PC-3 (cell line): ENCODE data around the gene LYVE1. TPM values are rescaled to one million over a fixed set of nuclear protein-coding genes. Genes with fewer than 3 reads are reported as not detected.

Experiments
- ATAC-seq: fragments of 200-7000 bp; cut with Tn5 transposase; 2 replicates; pipeline ENCODE4 v1.9.1; 2020; ENCODE audit warnings: mild to moderate bottlenecking, moderate library complexity
- BruUV-seq: library from RNA; stranded (reverse); fragments of 400-500 nt; replicated peaks from 2 replicates; lab custom pipeline; 2021; lab: Mats Ljungman, UMichigan
- CTCF ChIA-PET: fragments of 300-600 bp; sonication (Branson Sonifier 250); formaldehyde crosslinking; loops from one replicate; lab custom pipeline; 2022; ENCODE audit warnings: antibody characterized with exemption; lab: Charles Lee
- POLR2A ChIA-PET: fragments of 300-600 bp; sonication (Branson Sonifier 250); formaldehyde crosslinking; loops from one replicate; lab custom pipeline; 2022; ENCODE audit warnings: antibody characterized with exemption; ENCODE audit not compliant: unreplicated experiment; lab: Charles Lee
- DNase-seq: peaks from one replicate; pipeline ENCODE4 v3.0.0-alpha.2; 2015
- H2AFZ ChIP-seq: fragments of 300-600 bp; sonication (generic); 2 replicates; pipeline ENCODE4 v1.6.0; 2016; ENCODE audit warnings: antibody characterized with exemption, low read length
- H3F3A ChIP-seq: fragments of 300-600 bp; sonication (generic); one replicate; pipeline ENCODE4 v1.6.0; 2017; ENCODE audit warnings: antibody characterized with exemption, low read length, control low read depth, mild to moderate bottlenecking; ENCODE audit not compliant: unreplicated experiment
- H3K27ac ChIP-seq: fragments of 300-600 bp; sonication (generic); 2 replicates; pipeline ENCODE4 v1.5.1; 2016; ENCODE audit warnings: mild to moderate bottlenecking, low read length
- H3K27me3 ChIP-seq: fragments of 300-600 bp; sonication (generic); 2 replicates; pipeline ENCODE4 v1.6.1; 2016; ENCODE audit warnings: low read length, mixed read lengths
- H3K36me3 ChIP-seq: fragments of 300-600 bp; sonication (generic); 2 replicates; pipeline ENCODE4 v1.6.1; 2016; ENCODE audit warnings: low read depth, mixed run types, low read length, mixed read lengths
- H3K4me1 ChIP-seq: fragments of 300-600 bp; sonication (generic); 2 replicates; pipeline ENCODE4 v1.5.1; 2016; ENCODE audit warnings: low read length; ENCODE audit not compliant: insufficient read depth
- H3K4me2 ChIP-seq: fragments of 300-600 bp; sonication (generic); 2 replicates; pipeline ENCODE4 v1.6.0; 2016; ENCODE audit warnings: low read length
- H3K4me3 ChIP-seq: fragments of 300-600 bp; sonication (generic); 2 replicates; pipeline ENCODE4 v1.5.1; 2016; ENCODE audit warnings: mild to moderate bottlenecking, low read length, mixed read lengths
- H3K79me2 ChIP-seq: fragments of 300-600 bp; sonication (generic); 2 replicates; pipeline ENCODE4 v1.6.1; 2017; ENCODE audit warnings: low read length, mixed read lengths
- H3K9ac ChIP-seq: fragments of 300-600 bp; sonication (generic); 2 replicates; pipeline ENCODE4 v1.6.0; 2016; ENCODE audit warnings: mild to moderate bottlenecking, low read length
- H3K9me2 ChIP-seq: fragments of 300-600 bp; sonication (generic); replicated peaks from 2 replicates; pipeline ENCODE4 v1.6.1; 2016; ENCODE audit warnings: mixed run types, low read length, mixed read lengths
- H3K9me3 ChIP-seq: fragments of 300-600 bp; sonication (generic); 2 replicates; pipeline ENCODE4 v1.6.1; 2016; ENCODE audit warnings: low read length, mixed read lengths
- H4K20me1 ChIP-seq: fragments of 300-600 bp; sonication (generic); 2 replicates; pipeline ENCODE4 v1.6.1; 2016; ENCODE audit warnings: low read length, mixed read lengths
- CTCF ChIP-seq: fragments of 300-600 bp; sonication (generic); conservative IDR thresholded peaks from 2 replicates; pipeline ENCODE4 v1.5.1; 2017; ENCODE audit warnings: antibody characterized with exemption, low read depth, mild to moderate bottlenecking, low read length
- EZH2 ChIP-seq: fragments of 300-600 bp; sonication (generic); IDR thresholded peaks from one replicate; pipeline ENCODE4 v1.6.1; 2017; ENCODE audit warnings: antibody characterized with exemption, mild to moderate bottlenecking, low read length; ENCODE audit not compliant: unreplicated experiment
- EZH2phosphoT487 ChIP-seq: fragments of 300-600 bp; sonication (generic); IDR thresholded peaks from 2 replicates; pipeline ENCODE4 v1.6.1; 2018; ENCODE audit warnings: mild to moderate bottlenecking, antibody characterized with exemption, low read length, borderline replicate concordance
- intact Hi-C: fragments of 100-400 bp; cut with micrococcal nuclease; formaldehyde crosslinking; loops from 2 replicates; pipeline ENCODE4 v1.9.0; 2023
- total RNA-seq: library from RNA; depleted of rRNA; stranded (reverse); fragments of >200 nt; gene quantifications from 2 replicates; pipeline ENCODE4 v1.2.3, GENCODE V29; 2014

The LYVE1 gene
- total RNA-seq, 1 experiment from 2014 or later, result not detected

GRCh38 chr11:10573556-10573955, 5.1 kb upstream of the LYVE1 start:
- Histone ChIP-seq H2AFZ (no peak overlapping the region), H3K4me1 (peaks cover 14% of the 10 kb centered on the region), H4K20me1 (no peaks in the 10 kb centered on the region), H3K27me3 (no peaks in the 10 kb centered on the region), H3K9me3 (no peaks in the 10 kb centered on the region), H3K9me2 (no peaks in the 10 kb centered on the region), H3K27ac (no peak overlapping the region), H3K36me3 (no peaks in the 10 kb centered on the region), H3K9ac (no peak overlapping the region), H3F3A (no peaks in the 10 kb centered on the region), H3K79me2 (no peaks in the 10 kb centered on the region), H3K4me3 (no peak overlapping the region), H3K4me2 (no peak overlapping the region)
- TF ChIP-seq EZH2 (no peak), EZH2phosphoT487 (no peak), CTCF (no peak)
- intact Hi-C loops, result no loop called here
- DNase-seq (no peak), ATAC-seq (no peak)
- BruUV-seq, result no TSS peak
- POLR2A ChIA-PET, result no interaction called here
- CTCF ChIA-PET, result no interaction called here

GRCh38 chr11:10573028-10573427, 4.6 kb upstream of the LYVE1 start:
- CTCF ChIA-PET, result no interaction called here
- Histone ChIP-seq H3K4me3 (no peak overlapping the region), H3K36me3 (no peaks in the 10 kb centered on the region), H3K4me2 (no peak overlapping the region), H3K9me2 (no peaks in the 10 kb centered on the region), H3K4me1 (peaks cover 14% of the 10 kb centered on the region), H3K79me2 (no peaks in the 10 kb centered on the region), H3K9me3 (no peaks in the 10 kb centered on the region), H3K9ac (no peak overlapping the region), H2AFZ (no peak overlapping the region), H4K20me1 (no peaks in the 10 kb centered on the region), H3K27me3 (no peaks in the 10 kb centered on the region), H3K27ac (no peak overlapping the region), H3F3A (no peaks in the 10 kb centered on the region)
- DNase-seq, result no peak
- POLR2A ChIA-PET, result no interaction called here
- TF ChIP-seq EZH2 (no peak), EZH2phosphoT487 (no peak), CTCF (no peak)
- ATAC-seq, result no peak
- intact Hi-C loops, result no loop called here
- BruUV-seq, result no TSS peak

- H4K20me1 ChIP-seq, result no peaks in the 10 kb centered on the region
- H2AFZ ChIP-seq, result no peak overlapping the region
- H3K9me2 ChIP-seq, result no peaks in the 10 kb centered on the region
- H3K36me3 ChIP-seq, result no peaks in the 10 kb centered on the region
- POLR2A ChIA-PET, result no interaction called here
- no TSS peak for BruUV-seq
- CTCF ChIA-PET, result no interaction called here
- TF ChIP-seq CTCF, result no peak
- TF ChIP-seq EZH2phosphoT487, result no peak
- no peak for TF ChIP-seq EZH2
- H3K4me1 ChIP-seq, result peaks cover 14% of the 10 kb centered on the region
- ATAC-seq, result no peak
- no peak for DNase-seq
- H3K79me2 ChIP-seq, result no peaks in the 10 kb centered on the region
- H3K4me3 ChIP-seq, result no peak overlapping the region
- H3K27ac ChIP-seq, result no peak overlapping the region
- H3F3A ChIP-seq, result no peaks in the 10 kb centered on the region
- intact Hi-C loops, result no loop called here
- H3K9ac ChIP-seq, result no peak overlapping the region
- no peaks in the 10 kb centered on the region for H3K9me3 ChIP-seq
- H3K27me3 ChIP-seq, result no peaks in the 10 kb centered on the region
- no peak overlapping the region for H3K4me2 ChIP-seq
Observed at GRCh38 chr11:10572533-10572932, 4.1 kb upstream of the LYVE1 start.
